Ovary (tissue), 9 donors: ENCODE results near the gene TMPRSS13. TPM values are rescaled to one million over a fixed set of nuclear protein-coding genes. Genes with fewer than 3 reads are reported as not detected.

Source experiments
- DNase-seq, 5 donors: peaks; one replicate each; pipeline ENCODE4 v3.0.0-alpha.2; 2019 to 2020
- H3K27ac ChIP-seq, 2 donors: fragments of 200-600 bp; one replicate each; pipeline versions ENCODE4 v1.5.1 to v1.8.0; 2019 to 2022
- H3K27me3 ChIP-seq: fragments of 200-600 bp; one replicate; pipeline ENCODE4 v1.8.0; 2022
- H3K36me3 ChIP-seq: fragments of 200-600 bp; sonication (generic); one replicate; pipeline ENCODE4 v1.5.1; 2019
- H3K4me1 ChIP-seq: one replicate; pipeline ENCODE4 v1.8.1; 2013; ENCODE audit warnings: mild to moderate bottlenecking, moderate library complexity; ENCODE audit not compliant: insufficient read depth
- H3K4me3 ChIP-seq: fragments of 200-600 bp; sonication (generic); one replicate; pipeline ENCODE4 v1.5.1; 2017
- H3K9me3 ChIP-seq, 2 donors: fragments of 200-600 bp in 1 of 2; sonication (generic) in 1 of 2; one replicate each; pipeline versions ENCODE4 v1.5.1 to v1.8.1; 2013 to 2019; ENCODE audit warnings: mild to moderate bottlenecking in 1 of 2, moderate library complexity in 1 of 2
- EP300 ChIP-seq: sonication (generic); formaldehyde crosslinking; IDR thresholded peaks from one replicate; pipeline ENCODE4 v1.6.1; 2017; ENCODE audit warnings: antibody characterized with exemption
- POLR2A ChIP-seq: fragments of 450-650 bp; IDR thresholded peaks from one replicate; pipeline ENCODE4 v1.6.1; 2017; ENCODE audit warnings: antibody characterized with exemption, mild to moderate bottlenecking, moderate library complexity
- WGBS, 3 donors: extraction: QIAGEN DNeasy Blood & Tissue Kit in 1 of 3; methylation state at CpG; one replicate each; pipeline versions ENCODE4 v1.1.5 to v1.1.7; 2013 to 2017; 5-methylcytosine and 5-hydroxymethylcytosine counted together
- intact Hi-C, 4 donors: fragments of 100-400 bp; cut with DNase I; formaldehyde crosslinking; loops; one replicate each; pipeline versions ENCODE4 v1.11.0 to v1.15.1; 2022 to 2023
- polyA plus RNA-seq, 2 donors: library from polyadenylated mRNA; stranded (reverse); fragments of 200-250 nt in 1 of 2; fragments of 350-450 nt in 1 of 2; fragmentation: Illumina TruSeq in 1 of 2; extraction: RNeasy Lipid Tissue Mini Kit (QIAGEN cat#74804) in 1 of 2; gene quantifications; one replicate each; pipeline ENCODE4 v1.2.3, GENCODE V29; 2013 to 2014
- total RNA-seq, 7 donors: library from RNA; depleted of rRNA in 2 of 7; stranded (reverse); fragments of >200 nt in 2 of 7; fragmentation: NEBNext Ultra II Directional in 3 of 7; extraction: Animal tissue kit (Norgen Biotek cat#: 25700) in 3 of 7; gene quantifications; one replicate each; pipeline versions ENCODE4 v1.1.0 to v1.2.4, GENCODE V29; 2016 to 2023
- TF ChIP-seq, protein P1 (sequence below), 3 donors: fragments of 450-650 bp in 2 of 3; fragments of 200-600 bp in 1 of 3; IDR thresholded peaks; one replicate each; pipeline versions ENCODE4 v1.5.1 to v1.8.0; 2016 to 2022; ENCODE audit warnings: antibody characterized with exemption in 3 of 3, mild to moderate bottlenecking in 1 of 3
- donor health status: DM: no; HTN: no; CAD: no; lungs with moderate emphysema.
- donor health status: DM: no; HTN: no; CAD: no.
- donor health status: Bipolar disorder and iron deficiency.
- donor health status: DM: yes; HTN: yes; CAD: no.
- donor health status: DM: no; HTN: no; CAD: no.
- donor health status: DM: yes; HTN: yes; CAD: no.

The TMPRSS13 gene
- total and polyA plus RNA-seq, 9 donors, result 0.05 to 2.0 (median 0.22) TPM; not detected in 2

DNA sequence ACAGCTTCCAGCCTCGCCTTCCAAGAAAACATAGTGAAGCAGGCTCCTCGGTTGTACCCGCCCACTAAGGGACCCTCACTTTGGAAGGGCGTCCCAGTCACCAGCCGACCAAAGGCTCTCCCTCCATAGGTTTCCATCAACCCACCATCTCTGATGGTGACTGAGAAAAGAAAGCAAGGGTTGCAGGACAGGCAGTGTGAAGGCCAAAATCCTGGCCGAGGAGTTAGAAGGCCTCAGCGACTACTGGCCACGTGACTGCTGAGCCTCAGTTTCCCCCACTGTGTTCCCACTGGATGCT lies 55.4 kb downstream of the TMPRSS13 start:
- H3K27ac ChIP-seq, result peak overlapping the region; percentile 61 to 69
- WGBS, 3 donors, result 80 to 87% (median 82%) methylated on average over 8 of the region's 8 CpGs
- intact Hi-C loops, result no loop called here
- H3K36me3 ChIP-seq, result no peaks in the 10 kb centered on the region
- no peak overlapping the region for H3K4me3 ChIP-seq
- no peaks in the 10 kb centered on the region for H3K9me3 ChIP-seq
- no peak for DNase-seq
- H3K4me1 ChIP-seq, result peaks cover 39% of the 10 kb centered on the region
- no peak for TF ChIP-seq EP300
- no peak for TF ChIP-seq POLR2A
- TF ChIP-seq, protein P1, sequence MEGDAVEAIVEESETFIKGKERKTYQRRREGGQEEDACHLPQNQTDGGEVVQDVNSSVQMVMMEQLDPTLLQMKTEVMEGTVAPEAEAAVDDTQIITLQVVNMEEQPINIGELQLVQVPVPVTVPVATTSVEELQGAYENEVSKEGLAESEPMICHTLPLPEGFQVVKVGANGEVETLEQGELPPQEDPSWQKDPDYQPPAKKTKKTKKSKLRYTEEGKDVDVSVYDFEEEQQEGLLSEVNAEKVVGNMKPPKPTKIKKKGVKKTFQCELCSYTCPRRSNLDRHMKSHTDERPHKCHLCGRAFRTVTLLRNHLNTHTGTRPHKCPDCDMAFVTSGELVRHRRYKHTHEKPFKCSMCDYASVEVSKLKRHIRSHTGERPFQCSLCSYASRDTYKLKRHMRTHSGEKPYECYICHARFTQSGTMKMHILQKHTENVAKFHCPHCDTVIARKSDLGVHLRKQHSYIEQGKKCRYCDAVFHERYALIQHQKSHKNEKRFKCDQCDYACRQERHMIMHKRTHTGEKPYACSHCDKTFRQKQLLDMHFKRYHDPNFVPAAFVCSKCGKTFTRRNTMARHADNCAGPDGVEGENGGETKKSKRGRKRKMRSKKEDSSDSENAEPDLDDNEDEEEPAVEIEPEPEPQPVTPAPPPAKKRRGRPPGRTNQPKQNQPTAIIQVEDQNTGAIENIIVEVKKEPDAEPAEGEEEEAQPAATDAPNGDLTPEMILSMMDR (IDR thresholded peaks at IDR 0.05), result no peak
- no peaks in the 10 kb centered on the region for H3K27me3 ChIP-seq

DNA sequence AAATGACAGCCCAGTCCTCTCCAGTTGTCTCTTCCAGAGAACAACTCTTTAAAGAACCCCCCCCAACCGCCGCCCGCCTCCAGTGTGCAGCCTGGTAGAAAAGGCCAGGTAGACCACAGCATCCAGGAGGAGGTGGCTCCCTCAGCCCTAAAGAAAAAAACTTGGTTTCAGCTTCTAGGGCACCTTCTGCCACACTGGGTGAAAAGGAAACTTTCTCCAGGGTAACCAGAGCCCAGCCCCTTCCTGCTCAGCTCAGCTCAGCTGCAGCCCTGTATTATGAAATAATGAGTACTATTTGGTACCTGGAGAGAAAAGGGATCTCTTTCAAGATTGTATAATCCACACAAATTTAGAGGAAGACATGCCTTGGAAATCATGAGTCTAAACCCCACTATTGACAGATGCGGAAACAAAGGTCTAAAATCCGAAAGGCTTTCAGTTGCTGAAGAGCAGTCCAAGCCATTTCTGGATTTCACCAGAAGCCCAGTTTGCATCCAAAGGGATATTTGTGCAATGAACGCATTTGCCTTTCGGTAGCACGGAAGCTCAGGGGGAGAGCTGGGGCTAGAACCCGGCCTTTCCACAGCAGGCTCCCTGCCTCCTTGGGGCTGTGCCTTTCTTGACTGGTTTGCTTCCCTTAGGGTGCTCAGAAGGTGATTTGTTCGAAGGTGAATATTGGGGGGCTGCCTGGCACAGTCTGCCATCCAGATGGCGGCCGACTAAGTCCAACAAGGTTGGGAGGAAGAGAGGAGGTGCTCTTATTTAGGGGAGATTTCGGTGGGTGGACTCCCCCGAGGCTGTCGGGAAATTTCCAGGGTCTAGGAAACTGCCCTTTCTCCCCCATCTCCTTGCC lies 56.0 kb downstream of the TMPRSS13 start:
- 77 to 90% (median 83%) methylated on average over 15 of the region's 15 CpGs for WGBS, 3 donors
- TF ChIP-seq POLR2A, result no peak
- TF ChIP-seq, protein P1 (IDR thresholded peaks at IDR 0.05), result no peak
- TF ChIP-seq EP300, result no peak
- intact Hi-C loops, result no loop called here
- Histone ChIP-seq H3K36me3 (no peaks in the 10 kb centered on the region), H3K4me1 (peaks cover 39% of the 10 kb centered on the region), H3K27me3 (no peaks in the 10 kb centered on the region), H3K4me3 (no peak overlapping the region), H3K27ac (peak overlapping the region in 1 of 2 donors; percentile 61), H3K9me3 (no peaks in the 10 kb centered on the region)
- no peak for DNase-seq

DNA sequence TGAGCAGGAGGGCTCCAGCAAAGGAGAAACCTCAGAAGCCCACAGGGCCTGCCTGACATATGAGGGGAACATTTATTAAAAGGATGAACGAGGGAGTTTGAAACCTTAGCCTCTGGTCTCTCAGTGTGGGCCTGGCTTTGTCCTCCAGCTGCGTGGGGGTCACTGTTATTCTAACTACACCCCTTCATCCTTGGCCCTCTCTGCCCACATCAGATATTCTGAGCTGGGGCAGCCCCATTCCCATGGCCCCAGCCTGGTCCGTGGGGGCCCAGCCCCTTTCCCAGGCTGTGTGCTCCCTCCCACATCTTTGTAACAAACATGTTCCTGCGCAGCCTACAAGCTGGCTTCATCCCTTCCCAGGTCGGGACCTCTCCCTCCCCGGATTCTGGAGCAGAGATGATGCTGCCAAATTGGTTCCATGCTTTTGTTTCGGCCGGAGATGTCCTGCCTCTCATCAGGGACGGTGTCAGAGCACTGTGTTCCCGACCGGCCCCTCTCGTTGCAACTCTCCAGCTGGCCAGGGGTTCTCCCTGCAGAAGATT lies 56.7 kb downstream of the TMPRSS13 start:
- DNase-seq, result peak; percentile 64 to 89 (median 79)
- Histone ChIP-seq H3K27ac (peak overlapping the region; percentile 45 to 61), H3K4me3 (no peak overlapping the region), H3K27me3 (no peaks in the 10 kb centered on the region), H3K4me1 (peaks cover 38% of the 10 kb centered on the region), H3K36me3 (no peaks in the 10 kb centered on the region), H3K9me3 (no peaks in the 10 kb centered on the region)
- intact Hi-C loops, result no loop called here
- WGBS, 3 donors, result 5 to 22% (median 19%) methylated on average over 12 of the region's 12 CpGs
- TF ChIP-seq EP300, result no peak
- no peak for TF ChIP-seq POLR2A
- TF ChIP-seq, protein P1 (IDR thresholded peaks at IDR 0.05), result no peak

DNA sequence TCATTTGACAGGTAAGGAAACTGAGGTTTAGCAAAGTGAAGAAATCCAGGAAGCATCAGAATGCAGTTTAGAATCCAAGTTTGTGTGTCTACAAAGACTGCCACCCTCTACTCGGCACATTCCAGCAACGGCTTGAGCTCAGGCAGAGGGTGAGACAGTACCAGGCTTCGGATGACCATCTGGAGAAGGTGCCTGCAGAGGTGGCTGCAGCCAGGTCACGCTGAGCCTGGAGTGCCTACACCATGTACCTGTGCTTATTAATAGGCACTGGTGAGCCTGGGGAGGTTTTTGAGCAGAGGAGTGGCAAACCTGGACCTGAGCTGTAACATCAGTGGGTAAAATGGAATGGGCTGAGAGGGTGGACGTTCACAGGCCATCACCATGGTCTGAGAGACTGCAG lies 57.4 kb downstream of the TMPRSS13 start:
- Histone ChIP-seq H3K36me3 (no peaks in the 10 kb centered on the region), H3K27ac (peak overlapping the region in 1 of 2 donors; percentile 61), H3K4me3 (no peak overlapping the region), H3K27me3 (no peaks in the 10 kb centered on the region), H3K4me1 (peaks cover 37% of the 10 kb centered on the region), H3K9me3 (no peaks in the 10 kb centered on the region)
- intact Hi-C loops, result no loop called here
- 75 to 81% (median 79%) methylated on average over 5 of the region's 5 CpGs for WGBS, 3 donors
- TF ChIP-seq EP300 (no peak), POLR2A (no peak)
- TF ChIP-seq, protein P1 (IDR thresholded peaks at IDR 0.05), result no peak
- DNase-seq, result no peak
